ENCODE results near the gene PLEKHM3.
"Not testable (repeated sequence)": the region's sequence is repeated elsewhere in the genome, so short reads cannot be mapped to it uniquely, and the experiment has no call there.

Gene PLEKHM3

DNA sequence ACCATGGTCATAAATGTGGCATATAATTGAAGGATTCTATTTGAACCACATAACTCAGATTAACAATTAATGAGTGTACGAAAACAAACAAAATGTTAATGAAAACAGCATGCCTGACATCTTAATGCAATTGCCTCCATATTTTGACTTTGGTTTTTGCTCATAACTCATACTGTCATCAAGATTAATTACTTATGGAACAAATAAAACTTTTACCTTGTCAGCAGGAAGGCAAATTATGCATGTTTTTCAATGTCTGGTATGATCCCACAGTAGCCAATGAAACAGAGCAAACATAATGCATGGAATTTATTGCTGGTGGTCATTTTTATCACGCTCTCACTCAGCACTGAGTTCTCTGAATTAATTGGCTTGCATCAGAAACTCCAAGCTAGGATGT is 5.1 kb downstream of the PLEKHM3 start:
- H3K4me3 ChIP-seq (ENCODE audit: low read length): no peak overlapping the region
- no peak for TF ChIP-seq ZNF274 (IDR thresholded peaks at IDR 0.05; ENCODE audit: low read depth, low read length)

DNA sequence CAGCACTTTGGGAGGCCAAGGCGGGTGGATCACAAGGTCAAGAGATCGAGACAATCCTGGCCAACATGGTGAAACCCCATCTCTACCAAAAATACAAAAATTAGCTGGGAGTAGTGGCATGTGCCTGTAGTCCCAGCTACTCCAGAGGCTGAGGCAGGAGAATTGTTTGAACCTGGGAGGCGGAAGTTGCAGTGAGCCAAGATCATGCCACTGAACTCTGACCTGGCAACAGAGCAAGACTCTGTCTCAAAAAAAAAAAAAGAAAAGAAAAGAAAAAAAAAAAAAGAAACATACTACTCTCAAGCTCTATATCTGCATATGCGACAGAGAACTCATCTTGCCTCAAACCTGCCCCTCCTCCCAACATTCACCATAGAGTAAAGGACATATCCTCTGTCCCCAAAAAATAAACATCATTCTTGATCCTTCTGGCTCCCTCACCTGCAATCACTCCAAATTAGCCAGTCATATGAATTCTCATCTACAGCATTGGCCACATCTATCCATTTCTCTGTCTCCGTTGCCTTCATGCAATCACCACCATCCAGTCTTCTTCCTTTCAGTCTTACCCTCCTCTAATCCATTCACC is 7.1 kb downstream of the PLEKHM3 start:
- not testable (repeated sequence) for H3K4me3 ChIP-seq (ENCODE audit: low read length)

DNA sequence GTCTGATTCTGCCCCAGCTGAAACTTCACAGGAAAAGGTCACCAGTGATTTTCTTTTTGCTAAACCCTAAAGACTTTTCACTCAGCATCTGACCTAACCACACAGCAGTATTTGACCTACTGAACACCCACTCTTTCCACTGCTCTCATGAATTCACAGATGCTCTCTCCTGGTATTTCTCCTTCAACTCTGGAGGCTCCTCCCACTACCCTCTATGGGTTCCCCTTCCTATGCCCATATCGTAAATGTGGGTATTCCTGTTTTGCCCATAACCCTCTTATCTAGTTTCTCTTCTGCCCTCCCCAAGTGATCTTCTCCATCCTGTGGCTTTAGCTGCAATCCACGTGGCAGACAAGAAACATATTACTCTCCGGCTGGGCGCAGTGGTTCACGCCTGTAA is 7.6 kb downstream of the PLEKHM3 start:
- TF ChIP-seq ZNF274 (IDR thresholded peaks at IDR 0.05; ENCODE audit: low read depth, low read length): no peak

DNA sequence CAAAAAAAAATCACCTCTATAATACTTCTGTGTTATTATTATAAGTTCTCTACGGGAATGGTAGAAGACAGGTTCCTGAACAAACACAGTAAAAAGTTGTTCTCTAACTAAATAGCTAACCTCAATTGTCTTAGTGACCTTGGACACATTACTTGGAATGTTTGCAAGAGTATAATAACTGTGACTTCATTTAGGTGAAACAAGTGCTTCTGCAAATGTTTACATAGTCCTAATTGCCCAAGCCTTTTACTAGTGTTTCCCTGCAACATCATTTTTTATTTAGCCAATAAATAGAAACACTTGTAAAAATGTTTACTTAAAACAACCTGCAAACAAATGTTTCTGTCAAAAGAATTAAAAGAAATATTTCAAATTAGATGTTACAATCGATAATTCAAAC is 9.9 kb downstream of the PLEKHM3 start:
- no peak overlapping the region for H3K4me3 ChIP-seq (ENCODE audit: low read length)
- no peak for TF ChIP-seq ZNF274 (IDR thresholded peaks at IDR 0.05; ENCODE audit: low read depth, low read length)

More for the DNA sequence above, 7.6 kb downstream of the PLEKHM3 start:
- H3K4me3 ChIP-seq (ENCODE audit: low read length): no peak overlapping the region

DNA sequence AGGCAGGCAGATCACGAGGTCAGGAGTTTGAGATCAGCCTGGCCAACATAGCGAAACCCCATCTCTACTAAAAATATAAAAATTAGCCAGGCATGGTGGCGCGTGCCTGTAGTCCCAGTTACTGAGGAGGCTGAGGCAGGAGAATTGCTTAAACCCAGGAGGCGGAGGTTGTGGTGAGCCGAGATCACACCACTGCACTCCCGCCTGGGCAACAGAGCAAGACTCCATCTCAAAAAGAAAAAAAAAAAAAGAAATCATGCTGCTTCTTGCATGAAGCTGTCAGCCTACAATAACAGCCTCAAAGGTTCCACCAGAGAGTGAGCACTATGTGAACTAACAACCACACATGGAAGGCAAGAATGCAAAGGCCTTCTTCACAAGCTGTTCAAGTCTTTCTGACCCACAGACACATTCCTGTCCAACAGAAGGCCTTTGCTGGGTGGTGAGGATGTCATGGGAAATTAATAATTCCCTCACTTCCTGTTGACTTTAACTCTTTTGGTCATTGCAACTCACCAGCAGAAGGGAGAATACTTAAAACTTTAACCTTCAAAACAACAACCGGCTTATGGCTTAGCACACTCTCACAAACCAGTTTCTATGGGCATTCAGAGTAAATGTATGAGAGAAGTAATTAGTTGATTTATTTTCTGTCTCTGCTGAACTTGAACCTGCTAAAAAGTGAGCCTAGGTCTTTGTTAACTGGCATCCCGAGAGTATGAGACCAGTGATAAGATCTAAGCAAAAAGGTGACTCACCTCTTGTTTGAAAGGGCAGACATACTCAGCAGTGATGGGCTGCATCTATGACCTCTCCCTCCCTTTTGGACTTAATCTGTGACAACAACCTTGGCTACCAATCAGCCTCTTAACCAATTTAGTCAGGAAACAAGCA is 11.8 kb downstream of the PLEKHM3 start:
- H3K4me3 ChIP-seq (ENCODE audit: low read length): no peak overlapping the region

DNA sequence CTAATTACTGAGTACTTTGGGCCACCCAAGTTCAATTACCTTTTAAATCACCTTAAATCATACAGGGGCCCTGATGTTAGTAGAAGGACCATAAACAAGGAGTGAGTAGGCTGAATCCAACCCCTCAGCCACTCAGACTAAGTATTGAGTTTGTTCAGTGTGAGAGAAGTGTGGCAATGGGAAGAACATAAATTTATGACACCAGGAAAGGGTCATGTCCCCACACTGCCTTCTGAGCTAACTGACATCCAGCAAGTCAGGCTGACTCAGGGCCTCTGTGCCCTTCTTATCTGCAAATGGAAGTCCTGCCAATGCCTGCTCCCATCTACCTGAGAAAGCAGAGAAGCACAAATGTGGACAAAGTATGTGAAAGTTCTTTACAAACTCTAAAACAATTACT is 12.9 kb downstream of the PLEKHM3 start:
- H3K4me3 ChIP-seq (ENCODE audit: low read length): no peak overlapping the region
- TF ChIP-seq ZNF274 (IDR thresholded peaks at IDR 0.05; ENCODE audit: low read depth, low read length): no peak

More for the DNA sequence above, 11.8 kb downstream of the PLEKHM3 start:
- no peak for TF ChIP-seq ZNF274 (IDR thresholded peaks at IDR 0.05; ENCODE audit: low read depth, low read length)

DNA sequence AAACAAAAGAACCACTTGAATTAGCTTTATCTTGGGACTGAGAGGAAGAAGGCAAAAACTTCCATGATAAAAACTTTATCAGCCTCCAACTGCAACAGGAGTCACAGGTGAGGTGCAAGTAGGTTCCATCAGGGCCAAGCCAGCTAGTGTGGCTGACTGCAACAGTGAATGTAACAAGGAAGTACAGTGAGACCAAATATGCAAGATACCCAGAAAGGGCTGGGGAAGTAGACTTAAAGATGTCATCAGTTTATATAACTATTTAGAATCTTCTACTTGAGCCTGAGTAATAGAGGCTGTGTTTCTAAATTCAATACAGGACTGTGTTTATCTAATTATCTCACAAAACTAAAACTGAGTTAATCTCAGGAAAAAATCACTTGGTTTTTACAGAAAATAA is 14.8 kb downstream of the PLEKHM3 start:
- no peak overlapping the region for H3K4me3 ChIP-seq (ENCODE audit: low read length)

DNA sequence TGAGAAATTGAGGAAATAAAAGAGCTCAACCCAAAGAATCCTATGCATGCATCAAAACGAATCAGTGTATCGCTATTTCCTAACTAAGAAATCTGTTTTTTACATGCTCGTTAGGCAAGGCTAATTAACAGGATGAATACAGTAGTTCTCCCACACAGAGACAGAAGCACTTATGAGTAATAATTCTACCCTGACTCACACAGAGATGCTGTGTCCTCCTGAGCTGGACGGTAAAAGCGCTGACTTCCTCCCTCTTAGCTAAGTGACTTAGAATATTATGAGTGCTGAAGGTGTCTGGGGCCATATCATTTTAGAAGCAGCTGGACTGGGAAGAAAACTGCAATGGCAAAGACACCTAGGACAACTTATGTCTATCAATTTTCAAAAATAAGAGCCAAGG is 18.5 kb downstream of the PLEKHM3 start:
- no peak for TF ChIP-seq ZNF274 (IDR thresholded peaks at IDR 0.05; ENCODE audit: low read depth, low read length)
- H3K4me3 ChIP-seq (ENCODE audit: low read length): no peak overlapping the region

More for the DNA sequence above, 14.8 kb downstream of the PLEKHM3 start:
- TF ChIP-seq ZNF274 (IDR thresholded peaks at IDR 0.05; ENCODE audit: low read depth, low read length): no peak

DNA sequence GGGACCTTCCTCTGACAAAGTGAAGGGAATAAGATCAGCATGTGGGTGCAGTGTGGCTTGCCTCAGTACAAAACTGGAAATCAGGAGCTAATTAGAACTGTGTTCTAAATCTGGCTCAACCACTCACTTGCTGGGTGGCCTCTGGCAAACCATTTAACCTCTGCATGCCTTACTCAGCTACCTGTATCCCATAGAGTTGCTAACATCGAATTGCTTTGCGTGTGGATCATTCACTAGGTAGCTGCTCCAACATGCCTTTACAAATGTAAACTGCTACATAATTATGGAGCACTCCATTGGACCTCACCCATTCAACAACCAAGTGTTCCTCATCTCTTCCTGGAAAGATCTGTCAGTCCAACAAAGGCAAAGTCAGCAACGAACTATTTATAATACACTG is 19.0 kb downstream of the PLEKHM3 start:
- TF ChIP-seq ZNF274 (IDR thresholded peaks at IDR 0.05; ENCODE audit: low read depth, low read length): no peak
- H3K4me3 ChIP-seq (ENCODE audit: low read length): no peak overlapping the region

DNA sequence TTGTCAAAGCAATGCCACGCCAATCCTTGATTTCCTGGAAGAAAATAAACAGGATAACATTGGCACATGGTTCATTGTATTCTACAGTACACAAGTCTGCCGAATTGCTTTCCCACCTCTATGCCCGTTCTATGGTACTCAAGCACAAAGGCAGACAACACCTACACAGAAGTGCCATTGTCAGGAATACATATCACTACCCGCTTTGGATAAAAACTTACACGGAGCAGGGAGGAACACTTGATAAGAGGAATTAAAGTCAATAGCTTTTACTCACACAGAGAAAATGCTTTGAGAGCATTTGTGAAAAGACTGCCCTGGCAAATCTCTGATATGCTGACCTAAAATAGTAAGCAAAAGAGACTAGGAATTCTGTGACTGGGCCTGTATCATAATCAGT is 23.4 kb downstream of the PLEKHM3 start:
- H3K4me3 ChIP-seq (ENCODE audit: low read length): no peak overlapping the region
- TF ChIP-seq ZNF274 (IDR thresholded peaks at IDR 0.05; ENCODE audit: low read depth, low read length): no peak

DNA sequence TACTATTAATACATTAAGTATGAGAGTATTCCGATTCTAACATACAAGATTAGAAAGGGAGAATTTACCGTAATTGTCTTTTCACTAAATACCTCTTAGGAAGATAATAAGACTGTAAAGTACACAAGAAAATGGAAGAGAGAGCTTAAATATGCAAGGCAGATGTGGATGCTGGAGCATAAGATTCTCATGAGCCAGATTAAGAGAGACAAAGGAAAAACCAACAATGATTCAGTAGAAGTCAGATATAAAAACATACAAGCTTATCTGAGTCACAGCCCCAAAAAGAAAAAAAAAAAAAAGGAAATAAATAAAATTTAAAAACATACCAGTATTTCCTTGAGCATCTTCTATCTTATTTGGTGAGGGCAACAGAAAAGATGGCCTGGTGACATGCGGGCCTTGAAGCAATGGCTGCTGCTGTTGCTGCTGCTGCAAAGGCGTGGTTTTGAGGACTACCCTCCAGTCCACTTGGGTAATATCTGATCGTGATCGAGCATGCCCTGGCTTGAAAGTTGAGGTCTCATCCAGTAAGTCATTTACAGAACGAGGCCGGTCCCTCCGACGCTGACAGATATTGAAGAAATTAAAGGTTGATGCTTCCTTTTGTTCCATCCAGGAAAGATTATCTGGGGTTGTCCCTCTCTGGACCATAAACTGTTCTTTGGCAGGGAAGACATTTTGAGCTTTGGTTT is 24.5 kb downstream of the PLEKHM3 start:
- no peak overlapping the region for H3K4me3 ChIP-seq (ENCODE audit: low read length)
- no peak for TF ChIP-seq ZNF274 (IDR thresholded peaks at IDR 0.05; ENCODE audit: low read depth, low read length)

DNA sequence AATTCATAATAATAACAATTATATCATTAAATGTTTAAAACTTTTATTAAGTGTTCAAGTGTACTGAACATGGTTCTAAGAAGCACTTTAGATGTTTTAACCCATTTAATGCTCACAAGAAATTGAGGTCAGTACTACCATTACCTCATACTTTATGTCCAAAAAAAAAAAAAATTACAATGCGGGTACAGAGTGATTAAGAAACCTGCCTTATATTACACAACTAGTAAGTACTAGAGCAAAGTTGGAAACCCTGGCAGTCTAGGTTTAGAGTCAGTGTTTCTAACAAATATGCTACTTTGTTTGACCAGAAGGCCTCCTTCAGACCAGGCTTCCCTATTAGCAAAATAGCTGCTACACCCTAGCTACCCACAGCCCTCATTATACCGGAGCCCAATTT is 28.5 kb downstream of the PLEKHM3 start:
- no peak for TF ChIP-seq ZNF274 (IDR thresholded peaks at IDR 0.05; ENCODE audit: low read depth, low read length)
- H3K4me3 ChIP-seq (ENCODE audit: low read length): no peak overlapping the region

DNA sequence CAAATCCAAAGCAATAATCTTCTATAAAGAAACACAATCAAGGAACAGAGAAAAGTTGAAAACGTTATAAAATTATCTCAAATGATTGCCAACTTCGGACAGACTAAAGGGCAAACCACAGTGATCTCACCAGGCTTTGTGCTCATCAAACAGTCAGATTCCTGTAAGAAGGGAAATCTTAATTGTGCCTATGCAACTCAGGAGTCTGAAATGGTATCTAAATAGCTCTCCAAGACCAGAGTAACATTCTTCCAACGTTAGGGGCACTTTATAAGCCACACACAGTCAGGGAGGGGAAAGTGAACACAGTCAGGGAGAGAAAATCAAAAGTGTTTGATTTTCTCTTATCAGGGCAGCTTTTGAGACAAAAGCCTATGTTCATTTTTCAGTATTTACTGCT is 29.4 kb downstream of the PLEKHM3 start:
- no peak for TF ChIP-seq ZNF274 (IDR thresholded peaks at IDR 0.05; ENCODE audit: low read depth, low read length)
- no peak overlapping the region for H3K4me3 ChIP-seq (ENCODE audit: low read length)

DNA sequence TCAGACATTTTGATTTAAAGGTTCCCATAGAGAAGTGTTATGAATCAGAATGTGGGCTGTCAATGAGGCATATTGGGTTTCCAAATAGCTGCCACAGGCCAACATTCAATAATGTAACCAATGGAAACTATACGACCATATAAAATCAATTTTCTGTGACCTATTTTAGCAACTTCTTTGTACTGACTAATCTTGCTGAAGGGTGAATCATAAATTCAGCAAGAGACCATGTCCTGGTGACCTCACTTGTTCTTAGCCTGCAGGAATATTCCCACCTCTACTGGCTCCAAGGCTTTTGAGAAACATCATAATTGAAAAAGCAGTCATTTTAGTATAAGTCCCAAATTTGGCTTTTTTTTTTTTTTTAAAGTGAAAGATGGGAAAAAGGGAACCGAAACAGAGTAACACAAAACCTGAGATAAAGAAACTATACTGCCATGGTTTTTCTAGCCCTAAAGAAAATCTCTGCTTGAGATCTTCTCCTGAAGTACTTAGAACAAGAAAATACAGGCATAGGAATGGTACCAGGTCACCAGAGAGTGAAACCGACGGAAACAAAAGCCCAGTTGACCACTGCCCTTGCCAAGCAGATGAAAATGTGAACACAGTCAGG is 32.1 kb downstream of the PLEKHM3 start:
- H3K4me3 ChIP-seq (ENCODE audit: low read length): no peak overlapping the region
- no peak for TF ChIP-seq ZNF274 (IDR thresholded peaks at IDR 0.05; ENCODE audit: low read depth, low read length)

Data from GM08714 (cell line).